WTC11 (cell line): ENCODE measurements around the gene STAT1. TPM values are rescaled to one million over a fixed set of nuclear protein-coding genes. Genes with fewer than 3 reads are reported as not detected.

Source experiments
- ATAC-seq: fragments of 200-7000 bp; cut with Tn5 transposase; 2 replicates; pipeline ENCODE4 v1.10.0; 2021; ENCODE audit warnings: mild to moderate bottlenecking, moderate library complexity
- CTCF ChIA-PET: fragments of 300-600 bp; sonication (Branson Sonifier 250); formaldehyde crosslinking; loops from one replicate; lab custom pipeline; 2021; ENCODE audit warnings: antibody characterized with exemption; lab: Charles Lee
- POLR2A ChIA-PET: fragments of 350-600 bp; sonication (Branson Sonifier 250); formaldehyde crosslinking; loops from one replicate; lab custom pipeline; 2021; ENCODE audit warnings: antibody characterized with exemption; lab: Charles Lee
- DNase-seq: peaks from one replicate; pipeline ENCODE4 v3.0.0; 2021; ENCODE audit warnings: low spot score
- H3K27ac Mint-ChIP-seq: 2 replicates; pipeline ENCODE4 v1.8.0; 2021; ENCODE audit warnings: mixed read lengths
- H3K27me3 Mint-ChIP-seq: 2 replicates; pipeline ENCODE4 v1.8.0; 2021; ENCODE audit warnings: low read depth, mild to moderate bottlenecking, moderate library complexity, mixed read lengths
- H3K36me3 Mint-ChIP-seq: 2 replicates; pipeline ENCODE4 v1.8.0; 2021; ENCODE audit warnings: mixed read lengths
- H3K4me1 Mint-ChIP-seq: 2 replicates; pipeline ENCODE4 v1.8.0; 2022; ENCODE audit warnings: mixed read lengths
- H3K4me3 Mint-ChIP-seq: 2 replicates; pipeline ENCODE4 v1.8.0; 2021; ENCODE audit warnings: mild to moderate bottlenecking, moderate library complexity, mixed read lengths
- H3K9me3 Mint-ChIP-seq: 2 replicates; pipeline ENCODE4 v1.8.0; 2021; ENCODE audit warnings: mixed read lengths
- ATF1 ChIP-seq: sonication (generic); formaldehyde crosslinking; IDR thresholded peaks from 2 replicates; pipeline ENCODE4 v1.8.1; 2023; ENCODE audit warnings: mild to moderate bottlenecking, moderate library complexity, missing genetic modification reagents
- CREB1 ChIP-seq: sonication (generic); formaldehyde crosslinking; IDR thresholded peaks from 2 replicates; pipeline ENCODE4 v1.8.0; 2023; ENCODE audit warnings: mild to moderate bottlenecking, missing genetic modification reagents
- EMX1 ChIP-seq: fragments of 250-450 bp; sonication (Bioruptor Pico); IDR thresholded peaks from 2 replicates; pipeline ENCODE4 v1.8.0; 2021; ENCODE audit warnings: mild to moderate bottlenecking
- ETV6 ChIP-seq: sonication (generic); formaldehyde crosslinking; IDR thresholded peaks from 2 replicates; pipeline ENCODE4 v1.8.1; 2022; ENCODE audit warnings: mild to moderate bottlenecking, missing genetic modification reagents
- FOXK1 ChIP-seq: sonication (generic); formaldehyde crosslinking; IDR thresholded peaks from 2 replicates; pipeline ENCODE4 v1.8.0; 2022; ENCODE audit warnings: mild to moderate bottlenecking, moderate library complexity, missing genetic modification reagents
- KAT7 ChIP-seq: sonication (generic); formaldehyde crosslinking; IDR thresholded peaks from 2 replicates; pipeline ENCODE4 v1.8.1; 2023; ENCODE audit warnings: missing genetic modification reagents, mild to moderate bottlenecking, borderline replicate concordance
- RORB ChIP-seq: fragments of 250-450 bp; sonication (Bioruptor Pico); IDR thresholded peaks from 2 replicates; pipeline ENCODE4 v1.9.0; 2021; ENCODE audit warnings: mild to moderate bottlenecking
- SMAD3 ChIP-seq: sonication (generic); formaldehyde crosslinking; IDR thresholded peaks from 2 replicates; pipeline ENCODE4 v1.8.0; 2022; ENCODE audit warnings: missing genetic modification reagents, mild to moderate bottlenecking, borderline replicate concordance
- TEAD1 ChIP-seq: sonication (generic); formaldehyde crosslinking; IDR thresholded peaks from 2 replicates; pipeline ENCODE4 v1.8.0; 2022; ENCODE audit warnings: mild to moderate bottlenecking, missing genetic modification reagents
- total RNA-seq: library from RNA; stranded (reverse); gene quantifications from 3 replicates; pipeline ENCODE4 v1.2.3, GENCODE V29; 2021
- TF ChIP-seq, protein P1 (sequence below): sonication (generic); formaldehyde crosslinking; IDR thresholded peaks from 2 replicates; pipeline ENCODE4 v1.8.0; 2023; ENCODE audit warnings: mild to moderate bottlenecking, missing genetic modification reagents
- TF ChIP-seq, protein P2 (sequence below): sonication (generic); formaldehyde crosslinking; IDR thresholded peaks from 2 replicates; pipeline ENCODE4 v1.8.0; 2023; ENCODE audit warnings: missing genetic modification reagents, mild to moderate bottlenecking, borderline replicate concordance
- TF ChIP-seq, protein P3 (sequence below): sonication (generic); formaldehyde crosslinking; IDR thresholded peaks from 2 replicates; pipeline ENCODE4 v1.8.1; 2023; ENCODE audit warnings: mild to moderate bottlenecking, missing genetic modification reagents
- TF ChIP-seq, protein P4 (sequence below): fragments of 250-450 bp; sonication (Bioruptor Pico); IDR thresholded peaks from 2 replicates; pipeline ENCODE4 v1.9.0; 2021; ENCODE audit warnings: mild to moderate bottlenecking, borderline replicate concordance
- TF ChIP-seq, protein P5 (sequence below): sonication (generic); formaldehyde crosslinking; IDR thresholded peaks from 2 replicates; pipeline ENCODE4 v1.8.1; 2023; ENCODE audit warnings: mild to moderate bottlenecking, missing genetic modification reagents
- TF ChIP-seq, protein P6 (sequence below): sonication (generic); formaldehyde crosslinking; IDR thresholded peaks from 2 replicates; pipeline ENCODE4 v1.8.1; 2023; ENCODE audit warnings: mild to moderate bottlenecking, missing genetic modification reagents, moderate library complexity
- TF ChIP-seq, protein P7 (sequence below): sonication (generic); formaldehyde crosslinking; IDR thresholded peaks from 2 replicates; pipeline ENCODE4 v1.8.0; 2022; ENCODE audit warnings: missing genetic modification reagents

Gene STAT1
- total RNA-seq, 1 experiment from 2014 or later, result 36.1 TPM

DNA sequence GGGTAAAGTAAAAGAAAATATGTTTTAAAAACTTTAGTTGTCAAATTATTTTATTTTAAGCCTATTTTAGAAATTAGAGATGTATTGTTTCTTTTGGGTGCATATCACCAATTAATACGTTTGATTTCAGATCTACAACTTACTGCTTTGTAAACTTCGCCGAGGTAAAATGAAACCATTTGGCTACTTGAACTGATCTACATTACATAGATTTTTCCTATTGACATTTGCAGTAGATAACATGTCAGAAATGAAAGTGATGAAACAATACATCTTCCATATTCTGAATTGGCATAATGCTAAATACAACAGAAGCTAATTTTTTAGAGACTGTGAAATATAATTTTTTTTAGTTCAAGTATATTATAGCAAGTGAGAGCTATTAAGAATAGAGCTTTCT, 93.9 kb downstream of the STAT1 start:
- Mint-ChIP-seq H3K27me3 (no peaks in the 10 kb centered on the region), H3K9me3 (no peaks in the 10 kb centered on the region), H3K4me3 (no peak overlapping the region), H3K36me3 (peaks cover 60% of the 10 kb centered on the region), H3K27ac (no peak overlapping the region), H3K4me1 (no peaks in the 10 kb centered on the region)
- POLR2A ChIA-PET, result no interaction called here
- no peak for ATAC-seq
- no peak for DNase-seq
- CTCF ChIA-PET, result no interaction called here
- TF ChIP-seq FOXK1 (CRISPR knock-in tag), result no peak
- TF ChIP-seq ETV6, result no peak
- TF ChIP-seq, protein P1, sequence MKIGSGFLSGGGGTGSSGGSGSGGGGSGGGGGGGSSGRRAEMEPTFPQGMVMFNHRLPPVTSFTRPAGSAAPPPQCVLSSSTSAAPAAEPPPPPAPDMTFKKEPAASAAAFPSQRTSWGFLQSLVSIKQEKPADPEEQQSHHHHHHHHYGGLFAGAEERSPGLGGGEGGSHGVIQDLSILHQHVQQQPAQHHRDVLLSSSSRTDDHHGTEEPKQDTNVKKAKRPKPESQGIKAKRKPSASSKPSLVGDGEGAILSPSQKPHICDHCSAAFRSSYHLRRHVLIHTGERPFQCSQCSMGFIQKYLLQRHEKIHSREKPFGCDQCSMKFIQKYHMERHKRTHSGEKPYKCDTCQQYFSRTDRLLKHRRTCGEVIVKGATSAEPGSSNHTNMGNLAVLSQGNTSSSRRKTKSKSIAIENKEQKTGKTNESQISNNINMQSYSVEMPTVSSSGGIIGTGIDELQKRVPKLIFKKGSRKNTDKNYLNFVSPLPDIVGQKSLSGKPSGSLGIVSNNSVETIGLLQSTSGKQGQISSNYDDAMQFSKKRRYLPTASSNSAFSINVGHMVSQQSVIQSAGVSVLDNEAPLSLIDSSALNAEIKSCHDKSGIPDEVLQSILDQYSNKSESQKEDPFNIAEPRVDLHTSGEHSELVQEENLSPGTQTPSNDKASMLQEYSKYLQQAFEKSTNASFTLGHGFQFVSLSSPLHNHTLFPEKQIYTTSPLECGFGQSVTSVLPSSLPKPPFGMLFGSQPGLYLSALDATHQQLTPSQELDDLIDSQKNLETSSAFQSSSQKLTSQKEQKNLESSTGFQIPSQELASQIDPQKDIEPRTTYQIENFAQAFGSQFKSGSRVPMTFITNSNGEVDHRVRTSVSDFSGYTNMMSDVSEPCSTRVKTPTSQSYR (CRISPR knock-in tag), result no peak
- TF ChIP-seq, protein P2, sequence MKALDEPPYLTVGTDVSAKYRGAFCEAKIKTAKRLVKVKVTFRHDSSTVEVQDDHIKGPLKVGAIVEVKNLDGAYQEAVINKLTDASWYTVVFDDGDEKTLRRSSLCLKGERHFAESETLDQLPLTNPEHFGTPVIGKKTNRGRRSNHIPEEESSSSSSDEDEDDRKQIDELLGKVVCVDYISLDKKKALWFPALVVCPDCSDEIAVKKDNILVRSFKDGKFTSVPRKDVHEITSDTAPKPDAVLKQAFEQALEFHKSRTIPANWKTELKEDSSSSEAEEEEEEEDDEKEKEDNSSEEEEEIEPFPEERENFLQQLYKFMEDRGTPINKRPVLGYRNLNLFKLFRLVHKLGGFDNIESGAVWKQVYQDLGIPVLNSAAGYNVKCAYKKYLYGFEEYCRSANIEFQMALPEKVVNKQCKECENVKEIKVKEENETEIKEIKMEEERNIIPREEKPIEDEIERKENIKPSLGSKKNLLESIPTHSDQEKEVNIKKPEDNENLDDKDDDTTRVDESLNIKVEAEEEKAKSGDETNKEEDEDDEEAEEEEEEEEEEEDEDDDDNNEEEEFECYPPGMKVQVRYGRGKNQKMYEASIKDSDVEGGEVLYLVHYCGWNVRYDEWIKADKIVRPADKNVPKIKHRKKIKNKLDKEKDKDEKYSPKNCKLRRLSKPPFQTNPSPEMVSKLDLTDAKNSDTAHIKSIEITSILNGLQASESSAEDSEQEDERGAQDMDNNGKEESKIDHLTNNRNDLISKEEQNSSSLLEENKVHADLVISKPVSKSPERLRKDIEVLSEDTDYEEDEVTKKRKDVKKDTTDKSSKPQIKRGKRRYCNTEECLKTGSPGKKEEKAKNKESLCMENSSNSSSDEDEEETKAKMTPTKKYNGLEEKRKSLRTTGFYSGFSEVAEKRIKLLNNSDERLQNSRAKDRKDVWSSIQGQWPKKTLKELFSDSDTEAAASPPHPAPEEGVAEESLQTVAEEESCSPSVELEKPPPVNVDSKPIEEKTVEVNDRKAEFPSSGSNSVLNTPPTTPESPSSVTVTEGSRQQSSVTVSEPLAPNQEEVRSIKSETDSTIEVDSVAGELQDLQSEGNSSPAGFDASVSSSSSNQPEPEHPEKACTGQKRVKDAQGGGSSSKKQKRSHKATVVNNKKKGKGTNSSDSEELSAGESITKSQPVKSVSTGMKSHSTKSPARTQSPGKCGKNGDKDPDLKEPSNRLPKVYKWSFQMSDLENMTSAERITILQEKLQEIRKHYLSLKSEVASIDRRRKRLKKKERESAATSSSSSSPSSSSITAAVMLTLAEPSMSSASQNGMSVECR (CRISPR knock-in tag), result no peak
- TF ChIP-seq, protein P3, sequence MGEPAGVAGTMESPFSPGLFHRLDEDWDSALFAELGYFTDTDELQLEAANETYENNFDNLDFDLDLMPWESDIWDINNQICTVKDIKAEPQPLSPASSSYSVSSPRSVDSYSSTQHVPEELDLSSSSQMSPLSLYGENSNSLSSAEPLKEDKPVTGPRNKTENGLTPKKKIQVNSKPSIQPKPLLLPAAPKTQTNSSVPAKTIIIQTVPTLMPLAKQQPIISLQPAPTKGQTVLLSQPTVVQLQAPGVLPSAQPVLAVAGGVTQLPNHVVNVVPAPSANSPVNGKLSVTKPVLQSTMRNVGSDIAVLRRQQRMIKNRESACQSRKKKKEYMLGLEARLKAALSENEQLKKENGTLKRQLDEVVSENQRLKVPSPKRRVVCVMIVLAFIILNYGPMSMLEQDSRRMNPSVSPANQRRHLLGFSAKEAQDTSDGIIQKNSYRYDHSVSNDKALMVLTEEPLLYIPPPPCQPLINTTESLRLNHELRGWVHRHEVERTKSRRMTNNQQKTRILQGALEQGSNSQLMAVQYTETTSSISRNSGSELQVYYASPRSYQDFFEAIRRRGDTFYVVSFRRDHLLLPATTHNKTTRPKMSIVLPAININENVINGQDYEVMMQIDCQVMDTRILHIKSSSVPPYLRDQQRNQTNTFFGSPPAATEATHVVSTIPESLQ (CRISPR knock-in tag), result no peak
- TF ChIP-seq EMX1, result no peak
- no peak for TF ChIP-seq ATF1 (CRISPR knock-in tag)
- TF ChIP-seq, protein P4, sequence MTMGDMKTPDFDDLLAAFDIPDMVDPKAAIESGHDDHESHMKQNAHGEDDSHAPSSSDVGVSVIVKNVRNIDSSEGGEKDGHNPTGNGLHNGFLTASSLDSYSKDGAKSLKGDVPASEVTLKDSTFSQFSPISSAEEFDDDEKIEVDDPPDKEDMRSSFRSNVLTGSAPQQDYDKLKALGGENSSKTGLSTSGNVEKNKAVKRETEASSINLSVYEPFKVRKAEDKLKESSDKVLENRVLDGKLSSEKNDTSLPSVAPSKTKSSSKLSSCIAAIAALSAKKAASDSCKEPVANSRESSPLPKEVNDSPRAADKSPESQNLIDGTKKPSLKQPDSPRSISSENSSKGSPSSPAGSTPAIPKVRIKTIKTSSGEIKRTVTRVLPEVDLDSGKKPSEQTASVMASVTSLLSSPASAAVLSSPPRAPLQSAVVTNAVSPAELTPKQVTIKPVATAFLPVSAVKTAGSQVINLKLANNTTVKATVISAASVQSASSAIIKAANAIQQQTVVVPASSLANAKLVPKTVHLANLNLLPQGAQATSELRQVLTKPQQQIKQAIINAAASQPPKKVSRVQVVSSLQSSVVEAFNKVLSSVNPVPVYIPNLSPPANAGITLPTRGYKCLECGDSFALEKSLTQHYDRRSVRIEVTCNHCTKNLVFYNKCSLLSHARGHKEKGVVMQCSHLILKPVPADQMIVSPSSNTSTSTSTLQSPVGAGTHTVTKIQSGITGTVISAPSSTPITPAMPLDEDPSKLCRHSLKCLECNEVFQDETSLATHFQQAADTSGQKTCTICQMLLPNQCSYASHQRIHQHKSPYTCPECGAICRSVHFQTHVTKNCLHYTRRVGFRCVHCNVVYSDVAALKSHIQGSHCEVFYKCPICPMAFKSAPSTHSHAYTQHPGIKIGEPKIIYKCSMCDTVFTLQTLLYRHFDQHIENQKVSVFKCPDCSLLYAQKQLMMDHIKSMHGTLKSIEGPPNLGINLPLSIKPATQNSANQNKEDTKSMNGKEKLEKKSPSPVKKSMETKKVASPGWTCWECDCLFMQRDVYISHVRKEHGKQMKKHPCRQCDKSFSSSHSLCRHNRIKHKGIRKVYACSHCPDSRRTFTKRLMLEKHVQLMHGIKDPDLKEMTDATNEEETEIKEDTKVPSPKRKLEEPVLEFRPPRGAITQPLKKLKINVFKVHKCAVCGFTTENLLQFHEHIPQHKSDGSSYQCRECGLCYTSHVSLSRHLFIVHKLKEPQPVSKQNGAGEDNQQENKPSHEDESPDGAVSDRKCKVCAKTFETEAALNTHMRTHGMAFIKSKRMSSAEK, result no peak
- TF ChIP-seq, protein P5, sequence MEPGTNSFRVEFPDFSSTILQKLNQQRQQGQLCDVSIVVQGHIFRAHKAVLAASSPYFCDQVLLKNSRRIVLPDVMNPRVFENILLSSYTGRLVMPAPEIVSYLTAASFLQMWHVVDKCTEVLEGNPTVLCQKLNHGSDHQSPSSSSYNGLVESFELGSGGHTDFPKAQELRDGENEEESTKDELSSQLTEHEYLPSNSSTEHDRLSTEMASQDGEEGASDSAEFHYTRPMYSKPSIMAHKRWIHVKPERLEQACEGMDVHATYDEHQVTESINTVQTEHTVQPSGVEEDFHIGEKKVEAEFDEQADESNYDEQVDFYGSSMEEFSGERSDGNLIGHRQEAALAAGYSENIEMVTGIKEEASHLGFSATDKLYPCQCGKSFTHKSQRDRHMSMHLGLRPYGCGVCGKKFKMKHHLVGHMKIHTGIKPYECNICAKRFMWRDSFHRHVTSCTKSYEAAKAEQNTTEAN (CRISPR knock-in tag), result no peak
- no peak for TF ChIP-seq TEAD1 (CRISPR knock-in tag)
- no peak for TF ChIP-seq CREB1 (CRISPR knock-in tag)
- TF ChIP-seq, protein P6, sequence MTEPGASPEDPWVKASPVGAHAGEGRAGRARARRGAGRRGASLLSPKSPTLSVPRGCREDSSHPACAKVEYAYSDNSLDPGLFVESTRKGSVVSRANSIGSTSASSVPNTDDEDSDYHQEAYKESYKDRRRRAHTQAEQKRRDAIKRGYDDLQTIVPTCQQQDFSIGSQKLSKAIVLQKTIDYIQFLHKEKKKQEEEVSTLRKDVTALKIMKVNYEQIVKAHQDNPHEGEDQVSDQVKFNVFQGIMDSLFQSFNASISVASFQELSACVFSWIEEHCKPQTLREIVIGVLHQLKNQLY (CRISPR knock-in tag), result no peak
- TF ChIP-seq SMAD3, result no peak
- TF ChIP-seq RORB (CRISPR knock-in tag), result no peak
- TF ChIP-seq KAT7 (CRISPR knock-in tag), result no peak
- TF ChIP-seq, protein P7, sequence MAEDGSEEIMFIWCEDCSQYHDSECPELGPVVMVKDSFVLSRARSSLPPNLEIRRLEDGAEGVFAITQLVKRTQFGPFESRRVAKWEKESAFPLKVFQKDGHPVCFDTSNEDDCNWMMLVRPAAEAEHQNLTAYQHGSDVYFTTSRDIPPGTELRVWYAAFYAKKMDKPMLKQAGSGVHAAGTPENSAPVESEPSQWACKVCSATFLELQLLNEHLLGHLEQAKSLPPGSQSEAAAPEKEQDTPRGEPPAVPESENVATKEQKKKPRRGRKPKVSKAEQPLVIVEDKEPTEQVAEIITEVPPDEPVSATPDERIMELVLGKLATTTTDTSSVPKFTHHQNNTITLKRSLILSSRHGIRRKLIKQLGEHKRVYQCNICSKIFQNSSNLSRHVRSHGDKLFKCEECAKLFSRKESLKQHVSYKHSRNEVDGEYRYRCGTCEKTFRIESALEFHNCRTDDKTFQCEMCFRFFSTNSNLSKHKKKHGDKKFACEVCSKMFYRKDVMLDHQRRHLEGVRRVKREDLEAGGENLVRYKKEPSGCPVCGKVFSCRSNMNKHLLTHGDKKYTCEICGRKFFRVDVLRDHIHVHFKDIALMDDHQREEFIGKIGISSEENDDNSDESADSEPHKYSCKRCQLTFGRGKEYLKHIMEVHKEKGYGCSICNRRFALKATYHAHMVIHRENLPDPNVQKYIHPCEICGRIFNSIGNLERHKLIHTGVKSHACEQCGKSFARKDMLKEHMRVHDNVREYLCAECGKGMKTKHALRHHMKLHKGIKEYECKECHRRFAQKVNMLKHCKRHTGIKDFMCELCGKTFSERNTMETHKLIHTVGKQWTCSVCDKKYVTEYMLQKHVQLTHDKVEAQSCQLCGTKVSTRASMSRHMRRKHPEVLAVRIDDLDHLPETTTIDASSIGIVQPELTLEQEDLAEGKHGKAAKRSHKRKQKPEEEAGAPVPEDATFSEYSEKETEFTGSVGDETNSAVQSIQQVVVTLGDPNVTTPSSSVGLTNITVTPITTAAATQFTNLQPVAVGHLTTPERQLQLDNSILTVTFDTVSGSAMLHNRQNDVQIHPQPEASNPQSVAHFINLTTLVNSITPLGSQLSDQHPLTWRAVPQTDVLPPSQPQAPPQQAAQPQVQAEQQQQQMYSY, result no peak
